LNCAP (cell line): ENCODE results near the gene ENDOU.

ENCODE experiments used
- CTCF ChIP-seq: fragments of 450-650 bp; IDR thresholded peaks from 2 replicates; pipeline ENCODE4 v1.5.1; 2017; ENCODE audit warnings: mild to moderate bottlenecking

The ENDOU gene

GRCh38 chr12:47754126-47754525 lies 28.8 kb upstream of the ENDOU start:
- TF ChIP-seq CTCF: no peak

- TF ChIP-seq CTCF: no peak
Measured at GRCh38 chr12:47753021-47754001, 28.0 kb upstream of the ENDOU start.

- no peak for TF ChIP-seq CTCF
Measured at GRCh38 chr12:47752552-47752951, 27.3 kb upstream of the ENDOU start.

GRCh38 chr12:47752121-47752520 lies 26.8 kb upstream of the ENDOU start:
- TF ChIP-seq CTCF: no peak

- no peak for TF ChIP-seq CTCF
Measured at GRCh38 chr12:47751561-47751960, 26.3 kb upstream of the ENDOU start.

GRCh38 chr12:47750916-47751470 lies 25.7 kb upstream of the ENDOU start:
- no peak for TF ChIP-seq CTCF

GRCh38 chr12:47750229-47750798 lies 25.0 kb upstream of the ENDOU start:
- TF ChIP-seq CTCF: no peak
